Retinal pigment epithelial cell (primary cell): Measurements from ENCODE around the gene RNF40.

Experiments used
- DNase-seq: peaks from one replicate; pipeline ENCODE4 v3.0.0-alpha.2; 2010; ENCODE audit warnings: low read depth
- H3K4me3 ChIP-seq: 2 replicates; pipeline ENCODE4 v1.5.1; 2011; ENCODE audit warnings: mild to moderate bottlenecking, low read length, control low read depth, moderate library complexity
- TF ChIP-seq, protein P1 (sequence below): conservative IDR thresholded peaks from 2 replicates; pipeline ENCODE4 v1.5.1; 2011; ENCODE audit warnings: low read depth, low read length, control low read depth, inconsistent platforms

Gene RNF40

DNA sequence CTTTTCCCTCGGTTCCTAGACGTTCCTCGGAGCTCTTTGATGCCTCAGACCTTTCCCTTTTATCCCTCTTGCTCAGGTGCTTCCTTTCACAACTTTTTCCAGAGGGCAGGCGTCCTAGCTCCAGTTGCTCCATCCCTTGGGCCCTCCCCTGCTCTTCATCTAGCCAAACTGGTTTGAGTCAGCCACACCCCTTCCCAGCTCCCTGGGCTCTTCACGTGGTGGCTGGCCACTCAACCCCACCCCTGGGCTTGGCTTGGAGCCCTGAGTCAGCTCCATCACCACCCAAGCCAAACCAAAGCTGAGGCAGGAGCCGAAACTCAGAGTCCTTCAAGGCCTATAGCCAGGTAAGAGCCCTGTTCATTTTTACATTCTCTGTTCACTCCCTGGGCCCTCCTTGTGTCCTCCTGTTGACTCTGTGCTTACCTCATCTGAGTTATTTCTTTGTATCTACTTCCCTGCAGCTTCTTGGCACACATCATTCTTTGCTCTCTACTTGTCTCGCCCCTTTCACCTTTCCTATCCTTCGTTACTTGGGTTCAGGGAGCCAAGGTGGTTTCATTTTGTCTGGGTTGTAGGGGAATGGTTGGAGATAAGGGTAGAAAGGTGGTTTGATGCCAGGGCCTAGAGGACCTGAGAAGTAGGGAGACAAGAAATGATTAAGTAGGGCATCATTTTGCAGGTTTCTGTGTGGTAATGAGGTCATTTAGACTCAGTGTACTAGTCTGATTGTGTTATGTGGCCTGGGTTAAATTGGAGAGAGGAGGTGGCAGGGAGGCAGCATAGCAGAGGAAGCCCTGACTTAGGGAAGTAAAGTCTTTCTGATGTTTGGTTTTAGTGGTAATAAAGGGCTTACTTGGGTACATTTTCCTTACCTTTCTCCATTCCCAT lies 21.5 kb upstream of the RNF40 start:
- peak; percentile 34 for DNase-seq
- no peak overlapping the region for H3K4me3 ChIP-seq
- TF ChIP-seq, protein P1, sequence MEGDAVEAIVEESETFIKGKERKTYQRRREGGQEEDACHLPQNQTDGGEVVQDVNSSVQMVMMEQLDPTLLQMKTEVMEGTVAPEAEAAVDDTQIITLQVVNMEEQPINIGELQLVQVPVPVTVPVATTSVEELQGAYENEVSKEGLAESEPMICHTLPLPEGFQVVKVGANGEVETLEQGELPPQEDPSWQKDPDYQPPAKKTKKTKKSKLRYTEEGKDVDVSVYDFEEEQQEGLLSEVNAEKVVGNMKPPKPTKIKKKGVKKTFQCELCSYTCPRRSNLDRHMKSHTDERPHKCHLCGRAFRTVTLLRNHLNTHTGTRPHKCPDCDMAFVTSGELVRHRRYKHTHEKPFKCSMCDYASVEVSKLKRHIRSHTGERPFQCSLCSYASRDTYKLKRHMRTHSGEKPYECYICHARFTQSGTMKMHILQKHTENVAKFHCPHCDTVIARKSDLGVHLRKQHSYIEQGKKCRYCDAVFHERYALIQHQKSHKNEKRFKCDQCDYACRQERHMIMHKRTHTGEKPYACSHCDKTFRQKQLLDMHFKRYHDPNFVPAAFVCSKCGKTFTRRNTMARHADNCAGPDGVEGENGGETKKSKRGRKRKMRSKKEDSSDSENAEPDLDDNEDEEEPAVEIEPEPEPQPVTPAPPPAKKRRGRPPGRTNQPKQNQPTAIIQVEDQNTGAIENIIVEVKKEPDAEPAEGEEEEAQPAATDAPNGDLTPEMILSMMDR = no peak

DNA sequence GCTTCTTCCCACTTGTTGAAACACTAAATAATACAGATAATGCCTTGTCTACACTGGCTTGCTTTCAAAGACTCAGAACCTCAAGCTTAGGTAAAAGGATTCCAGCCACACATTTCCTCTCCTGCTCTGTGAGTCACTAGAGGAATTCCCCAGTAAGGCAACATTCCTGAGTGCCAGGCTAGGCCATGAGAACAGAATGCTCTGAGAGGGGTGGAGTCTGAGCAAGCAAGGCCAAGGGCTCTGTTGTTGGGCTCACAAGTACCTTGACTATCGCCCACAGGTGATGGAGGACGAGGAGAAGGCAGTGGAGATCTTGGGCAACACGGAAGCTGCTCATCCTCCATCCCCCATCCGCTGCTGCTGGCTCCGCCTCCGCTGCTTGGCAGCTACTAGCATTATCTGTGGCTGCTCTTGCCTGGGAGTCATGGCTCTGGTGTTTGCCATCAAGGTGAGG lies 20.6 kb upstream of the RNF40 start:
- DNase-seq = peak; percentile 83
- H3K4me3 ChIP-seq = no peak overlapping the region

DNA sequence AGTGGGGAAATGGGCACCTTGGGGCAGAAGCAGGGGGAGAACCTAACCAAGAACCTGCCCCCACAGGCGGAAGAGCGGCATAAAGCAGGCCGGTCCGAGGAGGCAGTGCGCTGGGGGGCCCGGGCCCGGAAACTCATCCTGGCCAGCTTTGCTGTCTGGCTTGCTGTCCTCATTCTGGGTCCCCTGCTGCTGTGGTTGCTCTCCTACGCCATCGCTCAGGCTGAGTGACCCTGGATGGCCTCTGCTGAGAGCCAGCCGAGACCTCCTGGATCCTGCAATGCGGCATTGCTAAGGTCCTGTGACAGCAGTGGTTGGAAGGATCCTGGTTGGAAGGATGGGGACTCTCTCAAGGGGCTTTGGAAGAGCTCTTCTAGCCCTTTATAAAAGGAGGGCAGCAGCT lies 18.4 kb upstream of the RNF40 start:
- H3K4me3 ChIP-seq = no peak overlapping the region
- no peak for DNase-seq
- TF ChIP-seq, protein P1 = no peak

More for the DNA sequence above, 20.6 kb upstream of the RNF40 start:
- TF ChIP-seq, protein P1 = no peak

DNA sequence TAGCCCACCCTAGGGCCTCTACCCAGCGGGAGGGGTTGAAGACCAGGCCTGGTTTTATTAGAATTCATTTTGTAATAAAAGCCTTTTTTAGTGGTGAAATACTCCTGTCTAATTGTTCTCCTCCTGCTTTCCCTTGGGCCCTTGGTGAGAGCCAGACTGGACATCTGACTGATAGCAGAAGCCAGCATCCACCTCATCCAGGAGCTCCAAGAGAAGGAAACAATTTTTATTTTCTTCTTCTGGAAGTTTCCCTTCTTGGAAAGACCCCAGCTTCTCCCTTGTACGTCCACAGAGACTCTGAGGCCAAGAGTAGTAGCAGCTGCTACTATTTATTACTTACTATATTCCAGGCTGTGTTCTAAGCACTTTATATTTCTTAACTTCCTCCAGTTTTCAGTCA lies 17.9 kb upstream of the RNF40 start:
- H3K4me3 ChIP-seq = no peak overlapping the region
- TF ChIP-seq, protein P1 = no peak
- DNase-seq = no peak

DNA sequence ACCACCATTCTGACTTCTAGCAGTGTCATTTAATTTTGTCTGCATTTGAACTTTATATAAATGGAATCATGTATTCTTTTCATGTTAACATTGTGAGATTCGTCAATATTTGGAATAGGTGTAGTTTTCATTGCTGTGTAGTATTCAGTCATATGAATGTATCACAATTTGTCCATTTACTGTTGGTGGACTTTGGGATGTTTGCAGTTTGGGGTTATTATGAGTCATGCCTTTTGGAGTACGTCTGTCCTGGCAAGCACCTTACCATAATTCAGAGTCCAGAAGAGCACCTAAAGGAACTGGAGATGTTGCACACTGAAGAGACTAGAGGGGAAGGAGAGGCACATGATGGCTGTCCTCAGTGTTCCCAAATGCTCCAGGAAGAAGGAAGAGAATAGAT lies 17.0 kb upstream of the RNF40 start:
- TF ChIP-seq, protein P1 = no peak
- no peak overlapping the region for H3K4me3 ChIP-seq
- no peak for DNase-seq

DNA sequence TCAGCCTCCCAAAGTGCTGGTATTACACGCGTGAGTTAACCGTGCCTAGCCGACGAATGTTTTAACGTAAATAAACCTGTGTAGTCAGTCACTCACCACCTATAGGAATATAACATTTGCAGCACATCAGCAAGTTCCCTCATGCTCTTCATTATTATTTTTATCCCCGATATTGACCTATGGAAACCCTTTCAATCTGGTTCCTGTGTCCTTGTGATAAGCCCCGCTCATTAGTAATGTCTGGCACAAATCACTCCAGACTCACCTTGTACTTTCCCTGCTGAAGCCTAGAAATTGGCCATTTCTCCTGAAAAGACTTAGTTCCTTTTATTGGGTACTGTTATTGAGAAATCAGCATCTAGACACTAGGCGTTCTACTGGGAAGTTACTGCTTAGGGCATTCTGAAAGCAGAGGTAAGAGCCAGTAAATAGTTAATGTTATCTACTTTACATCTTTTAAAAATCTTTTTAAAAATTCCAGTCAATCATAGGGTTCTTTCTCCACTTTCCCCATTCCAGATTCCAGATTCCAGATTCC lies 15.4 kb upstream of the RNF40 start:
- TF ChIP-seq, protein P1 = no peak
- DNase-seq = no peak

DNA sequence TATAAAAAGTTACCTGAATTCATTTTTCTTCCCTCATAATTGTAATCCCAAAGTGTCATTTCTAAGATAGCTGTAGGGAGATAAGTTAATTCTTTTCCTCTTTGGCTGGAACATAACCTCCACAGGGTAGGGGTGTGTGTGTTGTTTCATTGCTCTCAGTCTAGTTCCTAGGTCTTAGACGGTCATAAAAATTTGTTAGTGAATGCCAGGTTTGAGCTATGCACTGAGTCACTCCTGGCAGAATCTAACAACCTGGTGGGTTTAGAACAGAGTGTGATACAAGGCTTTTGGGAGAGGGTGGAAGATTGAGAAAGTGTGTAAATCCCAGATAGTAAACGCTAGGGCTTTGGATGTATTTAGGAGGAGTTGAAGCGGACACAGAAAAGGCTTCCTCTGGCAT lies 14.8 kb upstream of the RNF40 start:
- peak overlapping the region; percentile 75 for H3K4me3 ChIP-seq
- TF ChIP-seq, protein P1 = no peak
- DNase-seq = no peak

More for the DNA sequence above, 15.4 kb upstream of the RNF40 start:
- H3K4me3 ChIP-seq = no peak overlapping the region
